Stimulated activated CD4-positive, alpha-beta T cell treated with anti-CD3 and anti-CD28 coated beads, Interleukin-12 subunit alpha, Interleukin-12 subunit beta, amount 100 ng/mL, for 24 hours (primary cell): ENCODE results near the gene RPL37.
"Not testable (repeated sequence)": the region's sequence is repeated elsewhere in the genome, so short reads cannot be mapped to it uniquely, and the experiment has no call there.

Experiments used
- DNase-seq, 2 experiments: peaks; one replicate each; pipeline ENCODE4 v3.0.0-alpha.2; 2020; ENCODE audit warnings: low read depth in 2 of 2

The RPL37 gene

GRCh38 chr5:40833712-40834229 is 1.3 kb downstream of the RPL37 start:
- no peak for DNase-seq

GRCh38 chr5:40832345-40832744 is 2.7 kb downstream of the RPL37 start:
- DNase-seq: no peak

GRCh38 chr5:40831346-40832210 is 3.4 kb downstream of the RPL37 start:
- DNase-seq: no peak

- no peak for DNase-seq
These were observed 5.1 kb downstream of the RPL37 start for GRCh38 chr5:40829748-40830533.

GRCh38 chr5:40828690-40829661 is 6.0 kb downstream of the RPL37 start:
- DNase-seq: no peak

GRCh38 chr5:40828021-40828631 is 6.9 kb downstream of the RPL37 start:
- DNase-seq: no peak

- no peak for DNase-seq
These were observed 7.6 kb downstream of the RPL37 start for GRCh38 chr5:40827188-40827977.

GRCh38 chr5:40826489-40827187 is 8.4 kb downstream of the RPL37 start:
- no peak for DNase-seq

- DNase-seq: not testable (repeated sequence)
These were observed 9.5 kb downstream of the RPL37 start for GRCh38 chr5:40825461-40826043.

GRCh38 chr5:40823459-40823858 is 11.6 kb downstream of the RPL37 start:
- DNase-seq: no peak

GRCh38 chr5:40813698-40814281 is 21.2 kb downstream of the RPL37 start:
- DNase-seq: no peak

GRCh38 chr5:40812125-40812524 is 22.9 kb downstream of the RPL37 start:
- DNase-seq: no peak

GRCh38 chr5:40801771-40802562 is 33.1 kb downstream of the RPL37 start:
- DNase-seq: no peak

GRCh38 chr5:40799258-40799657 is 35.8 kb downstream of the RPL37 start:
- DNase-seq: no peak

- DNase-seq: no peak
These were observed 36.2 kb downstream of the RPL37 start for GRCh38 chr5:40798801-40799210.

- peak; percentile 75 to 80 for DNase-seq
These were observed 36.8 kb downstream of the RPL37 start, which contains the start of gene PRKAA1 for GRCh38 chr5:40798012-40798800. Gene PRKAA1 (minus strand): TSS chr5:40798374. CDS start chr5:40798189, 185 bp downstream.
